SK-N-SH treated with all-trans-retinoic acid at 6 μM for 48 hours (cell line): ENCODE data around the gene CZIB.

Experiments
- ARNTL ChIP-seq: fragments of 450-650 bp; formaldehyde crosslinking; IDR thresholded peaks from 2 replicates; pipeline ENCODE4 v1.5.0; 2020; ENCODE audit warnings: low read depth, mild to moderate bottlenecking, moderate library complexity, borderline replicate concordance
- BACH2 ChIP-seq: fragments of 250-450 bp; sonication (Bioruptor Pico); IDR thresholded peaks from 2 replicates; pipeline ENCODE4 v1.9.0; 2021; ENCODE audit warnings: mild to moderate bottlenecking, borderline replicate concordance
- ESRRG ChIP-seq: fragments of 250-450 bp; sonication (Bioruptor Pico); IDR thresholded peaks from 2 replicates; pipeline ENCODE4 v1.6.1; 2021; ENCODE audit warnings: mild to moderate bottlenecking
- ISL1 ChIP-seq: fragments of 250-450 bp; sonication (Bioruptor Pico); IDR thresholded peaks from 2 replicates; pipeline ENCODE4 v2.1.2; 2022; ENCODE audit warnings: mild to moderate bottlenecking, moderate library complexity
- PATZ1 ChIP-seq: fragments of 250-450 bp; sonication (Bioruptor Pico); IDR thresholded peaks from 2 replicates; pipeline ENCODE4 v1.8.0; 2020; ENCODE audit warnings: mild to moderate bottlenecking, moderate library complexity, borderline replicate concordance
- RARB ChIP-seq: fragments of 250-450 bp; sonication (Bioruptor Pico); IDR thresholded peaks from 2 replicates; pipeline ENCODE4 v1.8.0; 2021; ENCODE audit warnings: mild to moderate bottlenecking, moderate library complexity
- SNAI2 ChIP-seq: fragments of 250-450 bp; sonication (Bioruptor Pico); IDR thresholded peaks from 2 replicates; pipeline ENCODE4 v1.5.0; 2020; ENCODE audit warnings: mild to moderate bottlenecking, moderate library complexity
- TCF4 ChIP-seq: fragments of 250-450 bp; sonication (Bioruptor Pico); IDR thresholded peaks from 2 replicates; pipeline ENCODE4 v1.8.0; 2021; ENCODE audit warnings: mild to moderate bottlenecking, moderate library complexity, borderline replicate concordance
- TOX ChIP-seq: fragments of 250-450 bp; sonication (Bioruptor Pico); IDR thresholded peaks from 2 replicates; pipeline ENCODE4 v1.8.0; 2021; ENCODE audit warnings: mild to moderate bottlenecking, moderate library complexity, borderline replicate concordance
- ZFP3 ChIP-seq: fragments of 250-450 bp; sonication (Bioruptor Pico); IDR thresholded peaks from 2 replicates; pipeline ENCODE4 v1.5.0; 2020; ENCODE audit warnings: mild to moderate bottlenecking, moderate library complexity
- ZNF565 ChIP-seq: fragments of 450-650 bp; formaldehyde crosslinking; conservative IDR thresholded peaks from 2 replicates; pipeline ENCODE4 v1.5.0; 2020; ENCODE audit warnings: low read depth, mild to moderate bottlenecking, moderate library complexity
- ZNF70 ChIP-seq: fragments of 450-650 bp; formaldehyde crosslinking; IDR thresholded peaks from 2 replicates; pipeline ENCODE4 v1.5.0; 2020; ENCODE audit warnings: mild to moderate bottlenecking, moderate library complexity
- ZNF8 ChIP-seq: fragments of 450-650 bp; formaldehyde crosslinking; IDR thresholded peaks from 2 replicates; pipeline ENCODE4 v1.5.0; 2020; ENCODE audit warnings: mild to moderate bottlenecking, moderate library complexity

DNA sequence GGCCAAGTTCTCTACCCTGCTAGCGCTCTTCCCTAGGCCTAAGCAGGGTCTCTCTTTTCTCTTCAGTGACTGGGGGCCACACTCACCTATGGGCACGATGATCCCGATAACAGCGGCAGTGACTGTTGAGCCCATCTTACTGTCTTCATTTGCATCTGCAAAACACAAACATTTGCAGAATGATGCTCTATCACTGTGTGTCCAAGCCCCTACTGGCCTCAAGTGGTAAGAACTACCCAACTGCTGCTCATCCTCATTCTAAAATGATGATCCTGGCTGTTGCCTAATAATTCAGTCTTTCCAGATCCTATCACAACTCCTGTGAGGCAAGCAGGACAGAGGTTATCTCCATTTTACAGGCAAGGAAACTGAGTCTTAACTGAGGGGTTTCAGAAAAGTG, 34.6 kb upstream of the CZIB start:
- TF ChIP-seq ZNF70 (CRISPR knock-in tag) (no peak), TOX (CRISPR knock-in tag) (no peak), PATZ1 (CRISPR knock-in tag) (no peak), RARB (no peak), TCF4 (CRISPR knock-in tag) (no peak), SNAI2 (CRISPR knock-in tag) (no peak), ZNF565 (CRISPR knock-in tag) (no peak), ZFP3 (CRISPR knock-in tag) (no peak), ARNTL (no peak), BACH2 (CRISPR knock-in tag) (no peak), ISL1 (no peak), ZNF8 (CRISPR knock-in tag) (no peak), ESRRG (no peak)
